Measurements from ENCODE around the gene ZNF827.

The ZNF827 gene

DNA sequence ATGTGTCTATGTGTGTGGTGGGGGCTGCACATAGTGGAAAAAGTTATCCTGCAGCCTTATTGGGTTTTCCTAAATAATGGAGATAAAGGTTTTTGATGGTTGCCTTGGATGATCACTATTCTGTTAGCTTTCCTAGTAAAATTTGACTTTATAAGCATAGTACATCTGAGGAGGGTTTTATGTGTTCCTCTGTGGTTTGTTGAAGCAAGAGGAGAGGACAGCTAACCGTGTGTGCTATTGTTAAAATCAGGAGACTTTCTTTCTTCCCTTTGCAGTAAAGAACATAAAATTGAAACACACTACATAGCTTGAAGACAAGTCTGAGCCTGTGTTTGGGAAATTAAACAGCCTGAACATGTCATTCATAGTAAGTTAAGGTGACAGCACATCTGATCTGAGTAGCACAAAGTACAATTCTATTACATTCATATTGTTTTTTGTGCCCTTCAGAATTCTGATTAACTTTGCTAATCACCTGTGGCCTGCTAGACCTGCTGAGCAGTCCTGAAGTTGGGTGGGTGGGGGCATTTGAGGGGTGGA, 221.9 kb downstream of the ZNF827 start:
- TF ChIP-seq, protein P1, sequence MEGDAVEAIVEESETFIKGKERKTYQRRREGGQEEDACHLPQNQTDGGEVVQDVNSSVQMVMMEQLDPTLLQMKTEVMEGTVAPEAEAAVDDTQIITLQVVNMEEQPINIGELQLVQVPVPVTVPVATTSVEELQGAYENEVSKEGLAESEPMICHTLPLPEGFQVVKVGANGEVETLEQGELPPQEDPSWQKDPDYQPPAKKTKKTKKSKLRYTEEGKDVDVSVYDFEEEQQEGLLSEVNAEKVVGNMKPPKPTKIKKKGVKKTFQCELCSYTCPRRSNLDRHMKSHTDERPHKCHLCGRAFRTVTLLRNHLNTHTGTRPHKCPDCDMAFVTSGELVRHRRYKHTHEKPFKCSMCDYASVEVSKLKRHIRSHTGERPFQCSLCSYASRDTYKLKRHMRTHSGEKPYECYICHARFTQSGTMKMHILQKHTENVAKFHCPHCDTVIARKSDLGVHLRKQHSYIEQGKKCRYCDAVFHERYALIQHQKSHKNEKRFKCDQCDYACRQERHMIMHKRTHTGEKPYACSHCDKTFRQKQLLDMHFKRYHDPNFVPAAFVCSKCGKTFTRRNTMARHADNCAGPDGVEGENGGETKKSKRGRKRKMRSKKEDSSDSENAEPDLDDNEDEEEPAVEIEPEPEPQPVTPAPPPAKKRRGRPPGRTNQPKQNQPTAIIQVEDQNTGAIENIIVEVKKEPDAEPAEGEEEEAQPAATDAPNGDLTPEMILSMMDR (conservative IDR thresholded peaks at IDR 0.05): no peak
- H3K27ac ChIP-seq: peak overlapping the region; percentile 19; the same call in 1 of the 2 replicates

DNA sequence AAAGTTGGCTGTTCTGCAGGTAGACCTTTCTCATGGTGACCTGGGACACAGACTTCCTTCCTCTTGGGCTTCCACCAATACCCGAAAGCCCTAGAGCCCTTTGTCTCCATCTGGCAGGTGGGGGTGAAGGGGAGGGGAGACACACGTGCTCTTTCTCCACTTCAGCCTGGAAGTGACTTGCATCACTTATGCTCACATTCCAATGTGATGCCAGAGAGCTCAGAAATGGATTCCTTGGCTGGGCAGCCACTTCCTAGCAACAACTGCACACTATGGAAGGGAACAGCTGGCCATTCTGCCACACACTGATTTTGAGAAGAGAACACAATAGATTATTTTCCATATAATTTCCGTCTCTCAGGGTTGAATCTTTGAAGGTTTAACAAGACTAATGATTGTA, 222.4 kb downstream of the ZNF827 start:
- H3K27ac ChIP-seq: peak overlapping the region; percentile 19; the same call in 1 of the 2 replicates
- TF ChIP-seq, protein P1 (conservative IDR thresholded peaks at IDR 0.05): no peak

DNA sequence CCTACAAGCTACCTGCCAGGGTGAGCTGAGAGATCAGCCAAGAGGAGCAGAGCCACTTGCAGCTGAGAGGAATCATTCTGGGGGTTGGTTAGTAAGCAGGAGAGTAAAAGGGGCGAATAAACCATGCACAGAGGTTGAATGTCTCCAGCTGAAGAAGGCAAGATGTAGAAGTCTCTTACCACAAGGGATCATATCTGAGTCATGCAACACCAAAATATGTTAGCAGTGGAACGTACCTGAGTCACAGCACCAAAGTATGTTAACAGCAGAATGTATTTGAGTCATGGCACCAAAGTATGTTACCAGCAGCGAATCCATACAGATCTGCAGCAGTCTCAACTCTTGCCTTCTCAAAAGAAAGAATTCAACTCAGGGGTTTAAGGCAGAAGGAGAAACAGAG, 228.8 kb downstream of the ZNF827 start:
- TF ChIP-seq, protein P1 (conservative IDR thresholded peaks at IDR 0.05): no peak
- no peak overlapping the region for H3K27ac ChIP-seq

DNA sequence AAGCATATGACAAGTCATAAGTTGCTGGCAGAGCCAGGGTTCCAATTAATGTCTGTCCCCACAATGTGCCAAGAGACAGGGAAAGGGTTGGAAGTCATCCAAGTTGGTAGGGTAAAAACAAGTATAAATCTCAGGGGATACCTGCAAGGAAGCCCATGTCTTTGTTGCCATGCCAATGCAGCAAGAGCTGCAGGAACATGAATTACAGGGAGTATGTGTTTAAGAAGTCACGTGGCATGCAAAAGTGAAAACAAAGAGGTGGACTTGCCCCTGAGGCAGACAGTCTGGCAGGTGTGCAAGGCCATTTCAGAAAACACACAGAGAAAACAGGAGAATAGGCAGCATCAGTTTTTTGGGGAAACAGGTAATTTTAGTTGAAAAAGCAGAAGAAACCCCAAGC, 229.3 kb downstream of the ZNF827 start:
- H3K27ac ChIP-seq: no peak overlapping the region

More for the DNA sequence above, 229.3 kb downstream of the ZNF827 start:
- TF ChIP-seq, protein P1 (conservative IDR thresholded peaks at IDR 0.05): no peak

Measured in VCaP (cell line).